Measurements from ENCODE around the gene TRAF3.

TRAF3 gene

DNA sequence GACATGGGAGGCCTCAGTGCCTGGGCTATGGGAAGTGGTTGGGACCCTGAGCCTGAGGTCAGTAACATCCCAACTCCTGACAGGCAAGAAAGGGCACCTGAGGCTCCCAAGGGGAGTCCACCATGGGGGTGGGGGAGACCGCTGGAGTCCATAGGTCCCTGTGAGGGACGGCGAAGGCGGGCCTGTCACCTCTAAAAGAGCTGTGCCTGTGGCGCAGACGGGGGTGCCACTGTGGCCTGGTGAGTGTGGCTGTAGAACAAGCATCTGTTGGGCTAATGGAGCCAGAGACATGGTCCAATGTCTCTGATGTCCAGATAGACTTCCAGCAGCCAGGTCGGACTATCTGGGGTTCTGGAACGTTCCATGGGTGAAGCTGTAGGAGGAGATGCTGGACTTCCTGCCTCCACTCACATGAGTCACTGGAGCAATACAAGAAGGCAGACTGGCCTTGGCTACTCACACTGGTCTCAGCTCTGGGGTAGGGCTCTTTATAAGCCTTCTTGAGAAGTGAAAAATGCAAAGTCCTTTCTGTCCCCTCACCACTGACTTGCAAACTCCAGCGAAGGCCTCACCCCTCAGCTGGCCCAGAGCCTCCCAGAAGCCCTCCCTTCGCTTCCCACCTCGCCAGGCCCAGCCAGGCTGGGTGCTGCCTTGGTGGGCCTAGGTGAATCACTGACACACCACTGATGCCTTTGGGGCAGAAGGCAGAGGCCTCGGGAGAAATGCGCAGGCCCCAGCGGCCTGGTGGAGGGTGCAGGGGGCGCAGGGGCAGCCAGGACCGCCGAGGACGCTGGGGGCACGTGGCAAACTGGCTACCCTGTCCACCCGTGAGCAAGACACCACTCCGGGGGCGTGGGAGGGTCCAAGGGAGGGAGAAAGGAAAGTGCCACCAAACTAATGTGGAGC is 1.1 kb upstream of the TRAF3 start:
- H3K4me3 ChIP-seq (ENCODE audit: low read depth, low read length) = peak overlapping the region; percentile 20

DNA sequence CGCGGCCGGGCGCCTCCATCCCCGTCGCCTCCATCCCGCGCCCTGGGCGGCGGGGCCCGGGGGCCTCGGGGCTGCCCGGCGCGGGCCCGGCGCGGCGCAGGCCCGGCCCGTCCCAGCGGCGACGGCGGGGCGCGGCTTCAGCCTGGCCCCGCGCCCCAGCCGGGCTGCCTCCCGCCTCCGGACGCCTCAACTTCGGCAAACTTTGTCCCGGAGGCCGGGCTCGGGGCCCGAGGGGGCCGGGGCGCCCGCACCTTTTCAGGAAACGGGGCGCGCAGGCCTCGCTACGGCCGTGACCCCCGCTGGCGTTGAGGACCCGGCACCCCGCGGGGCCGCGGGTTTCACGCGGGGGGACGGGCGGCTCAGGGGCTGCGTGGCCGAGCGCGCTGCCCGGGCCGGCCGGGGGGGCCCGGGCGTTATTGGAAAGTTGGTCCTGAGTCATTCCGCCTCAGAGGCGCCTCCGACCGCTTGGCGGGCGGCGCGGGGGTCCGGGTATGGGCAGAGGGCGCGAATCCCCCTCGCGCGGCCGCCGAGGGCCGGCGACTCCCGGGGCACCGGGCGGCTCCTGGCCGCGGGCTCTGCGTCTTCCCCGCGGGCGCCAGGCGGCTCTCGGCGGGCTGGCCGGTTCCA is 575 bp downstream of the TRAF3 start:
- H3K4me3 ChIP-seq (ENCODE audit: low read depth, low read length) = peak overlapping the region; percentile 69

DNA sequence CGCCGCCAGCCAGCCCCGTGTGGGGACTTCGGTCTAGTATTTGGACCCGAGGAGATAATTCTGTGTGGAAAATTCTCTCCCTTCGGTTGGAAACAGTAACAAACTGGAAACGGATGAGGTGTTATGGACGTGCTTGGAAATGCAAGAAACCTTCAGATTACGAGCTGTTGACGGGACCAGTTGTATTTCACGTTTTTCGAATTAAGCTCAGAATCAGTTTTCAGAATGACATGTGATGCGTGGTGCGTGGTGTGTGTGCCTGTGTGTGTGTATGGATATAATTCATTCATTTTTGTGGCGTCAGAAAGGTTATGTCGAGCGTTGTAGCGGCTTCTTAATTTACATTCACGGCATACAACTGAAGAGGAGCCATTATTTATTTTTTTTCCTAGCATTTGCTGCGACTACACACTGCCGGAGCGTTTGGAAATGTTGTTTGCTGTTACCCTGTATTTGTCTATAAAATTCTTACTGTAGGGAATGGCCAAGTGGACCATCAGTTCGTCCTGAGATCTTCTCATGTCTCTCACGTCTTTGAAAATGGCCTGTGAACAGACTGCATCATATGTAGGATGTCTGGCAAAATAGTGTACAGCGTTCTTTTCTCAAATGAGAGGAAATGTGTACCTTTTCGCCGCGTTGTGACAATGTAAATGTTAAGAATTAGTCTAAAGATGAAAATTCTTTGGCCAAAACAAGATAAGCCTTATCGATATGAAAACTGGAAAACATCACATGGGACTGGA is 1.3 kb downstream of the TRAF3 start:
- peak overlapping the region; percentile 69 for H3K4me3 ChIP-seq (ENCODE audit: low read depth, low read length)

DNA sequence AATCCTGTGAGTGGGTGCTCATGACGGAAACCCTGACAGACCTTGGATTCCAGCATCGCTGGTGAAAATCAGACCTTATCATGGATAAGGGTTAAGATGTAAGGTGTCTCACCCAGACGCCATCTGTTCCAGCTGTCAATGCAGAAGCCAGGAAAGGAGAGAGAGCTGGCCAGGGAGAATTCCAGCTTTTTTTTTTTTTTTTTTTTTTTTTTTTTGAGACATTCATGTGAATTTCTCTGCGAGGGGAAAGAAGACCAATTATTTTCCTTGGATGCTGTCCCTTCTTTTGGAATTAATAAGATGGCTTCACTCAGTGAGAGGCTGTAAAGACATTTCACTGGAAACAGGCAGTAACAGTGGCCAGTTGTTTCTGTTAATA is 1.8 kb downstream of the TRAF3 start:
- no peak overlapping the region for H3K4me3 ChIP-seq (ENCODE audit: low read depth, low read length)

DNA sequence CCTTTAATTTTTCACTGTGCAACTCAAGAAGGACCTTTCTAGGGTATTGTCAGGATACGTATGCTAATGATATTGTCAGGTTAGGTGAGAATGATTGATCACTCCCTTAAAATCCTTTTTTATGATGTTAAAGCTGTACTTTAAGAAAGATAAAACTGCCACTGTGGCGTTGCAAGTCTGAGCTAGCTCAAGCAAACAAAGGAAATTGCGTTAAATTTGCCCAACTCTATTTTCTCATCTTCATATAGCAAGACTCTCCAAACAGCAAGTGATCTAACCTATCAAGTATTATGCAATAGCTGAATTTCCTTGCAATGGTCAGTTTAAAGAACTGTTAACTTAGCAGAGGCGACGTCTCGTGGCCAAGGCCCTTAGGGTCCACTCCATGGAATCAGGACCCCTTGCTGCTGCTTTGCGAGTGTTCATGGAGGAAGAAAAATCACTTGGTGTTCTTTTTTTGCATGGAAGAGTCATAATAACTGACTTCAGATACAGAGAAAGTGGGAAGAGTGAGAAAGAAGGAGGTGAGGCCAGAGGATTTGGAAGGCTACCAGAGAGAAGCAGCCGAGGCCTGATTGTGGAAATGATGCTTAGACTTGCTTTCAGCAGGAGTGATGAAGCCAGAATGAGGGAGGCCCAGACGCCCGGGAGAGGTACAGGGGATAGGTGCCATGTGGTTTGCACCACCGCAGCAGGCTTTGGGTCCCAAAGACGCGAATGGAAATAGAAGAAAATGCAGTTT is 2.5 kb downstream of the TRAF3 start:
- H3K4me3 ChIP-seq (ENCODE audit: low read depth, low read length) = no peak overlapping the region

- no peak overlapping the region for H3K4me3 ChIP-seq (ENCODE audit: low read depth, low read length)
Measured at GRCh38 chr14:102781063-102781462, 3.8 kb downstream of the TRAF3 start.

DNA sequence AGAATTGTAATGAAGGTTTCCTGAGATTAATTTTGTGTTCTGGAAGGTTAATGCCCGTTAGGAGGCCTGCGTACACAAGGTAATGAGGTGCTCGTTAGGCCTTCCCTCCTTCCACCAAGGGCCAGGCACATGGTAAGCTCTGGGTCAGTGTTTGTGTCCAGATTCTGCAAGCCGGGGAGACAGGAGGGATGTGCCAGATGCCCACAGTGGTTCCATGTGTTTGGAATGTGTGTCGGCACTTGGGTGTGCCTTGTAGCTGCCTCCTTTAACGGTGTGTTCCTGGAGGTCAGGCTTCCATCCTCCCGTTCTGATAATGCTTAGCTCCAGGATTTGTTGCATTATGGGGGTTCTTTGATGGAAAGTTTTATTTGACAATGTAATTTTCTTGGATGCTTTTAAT is 5.7 kb downstream of the TRAF3 start:
- H3K4me3 ChIP-seq (ENCODE audit: low read depth, low read length) = no peak overlapping the region

GRCh38 chr14:102784892-102785594 is 7.8 kb downstream of the TRAF3 start:
- no peak overlapping the region for H3K4me3 ChIP-seq (ENCODE audit: low read depth, low read length)

- no peak overlapping the region for H3K4me3 ChIP-seq (ENCODE audit: low read depth, low read length)
Measured at GRCh38 chr14:102785595-102785963, 8.3 kb downstream of the TRAF3 start.

DNA sequence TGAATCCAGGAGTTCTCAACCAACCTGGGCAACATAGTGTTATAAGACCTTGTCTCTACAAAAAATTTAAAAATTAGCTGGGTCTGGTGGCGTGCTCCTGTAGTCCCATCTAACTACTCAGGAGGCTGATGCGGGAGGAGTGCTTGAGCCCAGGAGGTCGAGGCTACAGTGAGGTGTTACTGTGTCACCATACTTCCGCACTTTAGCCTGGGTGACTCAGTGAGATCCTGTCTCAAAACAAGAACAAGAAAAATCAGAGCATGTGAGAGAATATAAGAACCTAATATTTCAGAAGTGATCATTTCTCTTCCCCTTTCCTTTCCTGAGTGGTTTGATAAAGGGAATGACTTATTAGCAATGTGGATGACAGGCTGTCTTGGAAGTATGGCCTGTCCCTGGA is 9.5 kb downstream of the TRAF3 start:
- H3K4me3 ChIP-seq (ENCODE audit: low read depth, low read length) = no peak overlapping the region

DNA sequence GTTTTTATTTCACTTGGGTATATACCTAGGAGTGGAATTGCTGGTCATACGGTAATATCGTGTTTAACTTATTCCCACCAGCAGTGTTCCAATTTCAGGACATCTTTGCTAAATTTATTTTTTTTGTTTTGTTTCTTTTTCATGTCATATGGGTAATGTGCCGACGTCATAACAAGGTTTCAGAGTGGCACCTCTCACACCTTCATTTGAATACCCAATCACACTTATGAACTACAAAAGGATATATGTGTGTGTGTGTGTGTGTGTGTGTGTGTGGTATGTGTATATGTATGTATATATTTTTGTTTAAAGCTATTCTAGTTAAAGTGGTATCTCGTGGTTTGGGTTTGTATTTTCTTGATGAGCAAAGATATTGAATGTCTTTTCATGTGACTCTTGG is 12.1 kb downstream of the TRAF3 start:
- no peak overlapping the region for H3K4me3 ChIP-seq (ENCODE audit: low read depth, low read length)

GRCh38 chr14:102793531-102794328 is 16.5 kb downstream of the TRAF3 start:
- H3K4me3 ChIP-seq (ENCODE audit: low read depth, low read length) = no peak overlapping the region

GRCh38 chr14:102795060-102795925 is 18.0 kb downstream of the TRAF3 start:
- H3K4me3 ChIP-seq (ENCODE audit: low read depth, low read length) = no peak overlapping the region

DNA sequence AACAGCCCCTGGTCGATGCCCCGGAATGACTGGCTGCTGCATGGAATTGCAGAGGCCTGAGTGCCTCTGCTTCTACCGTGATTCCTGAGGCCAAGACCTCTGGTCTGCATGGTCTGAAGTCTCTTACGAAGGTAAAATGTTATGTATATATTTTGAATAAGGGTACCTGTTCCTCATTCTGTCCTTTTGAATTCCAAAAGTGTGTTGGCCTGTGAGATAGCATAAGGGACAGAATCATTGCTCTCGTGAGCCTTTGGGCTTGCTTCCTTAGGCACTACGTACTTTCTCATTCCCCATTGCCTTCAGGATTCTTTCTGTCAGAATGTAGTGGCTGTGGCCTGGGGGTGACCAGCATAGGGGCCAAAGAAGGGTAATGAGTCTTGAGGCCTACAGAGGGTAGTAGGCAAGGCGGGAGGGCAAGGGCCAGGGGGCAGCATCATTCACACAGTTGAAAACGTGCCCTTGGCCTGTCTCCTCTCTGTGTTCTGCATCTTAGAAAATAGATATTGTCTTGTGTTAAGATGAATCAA is 19.5 kb downstream of the TRAF3 start:
- H3K4me3 ChIP-seq (ENCODE audit: low read depth, low read length) = no peak overlapping the region

- no peak overlapping the region for H3K4me3 ChIP-seq (ENCODE audit: low read depth, low read length)
Measured at GRCh38 chr14:102798926-102799325, 21.7 kb downstream of the TRAF3 start.

DNA sequence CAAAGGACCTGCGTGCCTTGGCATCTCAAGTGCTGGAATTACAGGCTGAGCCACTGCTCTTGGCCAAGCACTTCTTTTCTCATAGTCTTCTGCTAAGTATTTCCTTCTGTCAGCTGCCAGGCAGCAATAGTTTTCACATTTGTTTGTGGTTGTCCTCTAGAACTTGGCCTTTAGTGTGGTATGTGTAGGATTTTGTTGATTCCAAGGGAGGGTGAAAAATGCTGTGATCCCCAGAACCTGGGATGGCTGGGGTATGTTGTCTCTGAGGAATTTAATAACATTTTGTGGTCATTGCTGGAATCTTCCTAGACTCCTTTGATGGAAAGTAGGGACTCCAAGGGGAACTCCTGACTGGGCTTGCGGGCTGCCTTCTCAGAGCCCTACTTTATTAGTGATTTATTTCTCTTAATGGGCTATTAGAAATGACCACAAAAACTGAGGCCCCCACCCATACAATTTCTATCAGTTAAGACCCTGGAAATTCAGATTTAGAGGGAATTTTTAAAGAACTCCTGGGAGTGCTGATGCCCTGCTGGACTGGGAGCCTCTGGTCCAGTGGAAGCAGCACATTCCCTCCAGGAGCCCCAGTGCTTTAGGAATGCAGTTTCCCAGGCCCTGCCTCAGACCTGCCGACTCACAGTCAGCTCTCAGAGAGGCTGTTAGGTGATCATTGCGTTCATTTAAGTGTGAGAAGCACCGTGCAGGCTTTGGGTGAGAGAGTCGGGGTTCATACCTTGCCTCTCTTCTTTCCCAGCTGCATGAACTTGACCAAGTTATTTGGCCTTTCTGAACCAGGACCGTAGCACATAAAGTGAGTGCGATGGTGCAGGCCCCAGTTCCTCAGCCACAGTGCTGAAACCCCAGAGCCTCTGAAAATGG is 22.7 kb downstream of the TRAF3 start:
- no peak overlapping the region for H3K4me3 ChIP-seq (ENCODE audit: low read depth, low read length)

- H3K4me3 ChIP-seq (ENCODE audit: low read depth, low read length) = no peak overlapping the region
Measured at GRCh38 chr14:102802834-102803523, 25.7 kb downstream of the TRAF3 start.

Measured in iPS-11a (cell line).